Ovary (tissue), 9 donors: ENCODE measurements around the gene LRTM1. TPM values are rescaled to one million over a fixed set of nuclear protein-coding genes. Genes with fewer than 3 reads are reported as not detected.

ENCODE experiments used
- DNase-seq, 5 donors: peaks; one replicate each; pipeline ENCODE4 v3.0.0-alpha.2; 2019 to 2020
- H3K27ac ChIP-seq, 2 donors: fragments of 200-600 bp; one replicate each; pipeline versions ENCODE4 v1.5.1 to v1.8.0; 2019 to 2022
- H3K27me3 ChIP-seq: fragments of 200-600 bp; one replicate; pipeline ENCODE4 v1.8.0; 2022
- H3K36me3 ChIP-seq: fragments of 200-600 bp; sonication (generic); one replicate; pipeline ENCODE4 v1.5.1; 2019
- H3K4me1 ChIP-seq: one replicate; pipeline ENCODE4 v1.8.1; 2013; ENCODE audit warnings: mild to moderate bottlenecking, moderate library complexity; ENCODE audit not compliant: insufficient read depth
- H3K4me3 ChIP-seq: fragments of 200-600 bp; sonication (generic); one replicate; pipeline ENCODE4 v1.5.1; 2017
- H3K9me3 ChIP-seq, 2 donors: fragments of 200-600 bp in 1 of 2; sonication (generic) in 1 of 2; one replicate each; pipeline versions ENCODE4 v1.5.1 to v1.8.1; 2013 to 2019; ENCODE audit warnings: mild to moderate bottlenecking in 1 of 2, moderate library complexity in 1 of 2
- CTCF ChIP-seq, 3 donors: fragments of 450-650 bp in 2 of 3; fragments of 200-600 bp in 1 of 3; IDR thresholded peaks; one replicate each; pipeline versions ENCODE4 v1.5.1 to v1.8.0; 2016 to 2022; ENCODE audit warnings: antibody characterized with exemption in 3 of 3, mild to moderate bottlenecking in 1 of 3
- EP300 ChIP-seq: sonication (generic); formaldehyde crosslinking; IDR thresholded peaks from one replicate; pipeline ENCODE4 v1.6.1; 2017; ENCODE audit warnings: antibody characterized with exemption
- POLR2A ChIP-seq: fragments of 450-650 bp; IDR thresholded peaks from one replicate; pipeline ENCODE4 v1.6.1; 2017; ENCODE audit warnings: antibody characterized with exemption, mild to moderate bottlenecking, moderate library complexity
- WGBS, 3 donors: extraction: QIAGEN DNeasy Blood & Tissue Kit in 1 of 3; methylation state at CpG; one replicate each; pipeline versions ENCODE4 v1.1.5 to v1.1.7; 2013 to 2017; 5-methylcytosine and 5-hydroxymethylcytosine counted together
- intact Hi-C, 4 donors: fragments of 100-400 bp; cut with DNase I; formaldehyde crosslinking; loops; one replicate each; pipeline versions ENCODE4 v1.11.0 to v1.15.1; 2022 to 2023
- polyA plus RNA-seq, 2 donors: library from polyadenylated mRNA; stranded (reverse); fragments of 200-250 nt in 1 of 2; fragments of 350-450 nt in 1 of 2; fragmentation: Illumina TruSeq in 1 of 2; extraction: RNeasy Lipid Tissue Mini Kit (QIAGEN cat#74804) in 1 of 2; gene quantifications; one replicate each; pipeline ENCODE4 v1.2.3, GENCODE V29; 2013 to 2014
- total RNA-seq, 7 donors: library from RNA; depleted of rRNA in 2 of 7; stranded (reverse); fragments of >200 nt in 2 of 7; fragmentation: NEBNext Ultra II Directional in 3 of 7; extraction: Animal tissue kit (Norgen Biotek cat#: 25700) in 3 of 7; gene quantifications; one replicate each; pipeline versions ENCODE4 v1.1.0 to v1.2.4, GENCODE V29; 2016 to 2023
- donor health status: DM: no; HTN: no; CAD: no; lungs with moderate emphysema.
- donor health status: DM: no; HTN: no; CAD: no.
- donor health status: Bipolar disorder and iron deficiency.
- donor health status: DM: yes; HTN: yes; CAD: no.
- donor health status: DM: no; HTN: no; CAD: no.
- donor health status: DM: yes; HTN: yes; CAD: no.

Gene LRTM1
- total and polyA plus RNA-seq, 9 donors = not detected

GRCh38 chr3:54888162-54888561 lies 39.7 kb downstream of the LRTM1 start:
- no peaks in the 10 kb centered on the region for H3K36me3 ChIP-seq
- H3K4me1 ChIP-seq = peaks cover 4% of the 10 kb centered on the region
- 85 to 95% (median 95%) methylated on average over 9 of the region's 9 CpGs for WGBS, 3 donors
- no peak overlapping the region for H3K4me3 ChIP-seq
- intact Hi-C loops = no loop called here
- TF ChIP-seq CTCF (IDR thresholded peaks at IDR 0.05) = no peak
- no peak for TF ChIP-seq EP300
- no peak for TF ChIP-seq POLR2A
- no peak for DNase-seq
- no peak overlapping the region for H3K27ac ChIP-seq
- H3K27me3 ChIP-seq = no peaks in the 10 kb centered on the region
- H3K9me3 ChIP-seq = no peaks in the 10 kb centered on the region

GRCh38 chr3:54882129-54882833 lies 45.6 kb downstream of the LRTM1 start:
- Histone ChIP-seq H3K27ac (no peak overlapping the region), H3K36me3 (no peaks in the 10 kb centered on the region), H3K9me3 (no peaks in the 10 kb centered on the region), H3K27me3 (no peaks in the 10 kb centered on the region), H3K4me1 (peaks cover 3% of the 10 kb centered on the region), H3K4me3 (no peak overlapping the region)
- intact Hi-C loops = no loop called here
- WGBS, 3 donors = 30 to 35% (median 34%) methylated on average over 3 of the region's 3 CpGs
- no peak for DNase-seq
- TF ChIP-seq EP300 (no peak), CTCF (IDR thresholded peaks at IDR 0.05) (no peak), POLR2A (no peak)

- H3K9me3 ChIP-seq = no peaks in the 10 kb centered on the region
- H3K27me3 ChIP-seq = no peaks in the 10 kb centered on the region
- peaks cover 3% of the 10 kb centered on the region for H3K4me1 ChIP-seq
- WGBS, 3 donors = 70 to 82% (median 74%) methylated on average over 7 of the region's 7 CpGs
- no peak overlapping the region for H3K4me3 ChIP-seq
- intact Hi-C loops = loop anchor here in 1 of 4 donors (10.0 kb wide), 1 partner anchor 287 kb away; no protein-coding TSS in a partner anchor
- no peak overlapping the region for H3K27ac ChIP-seq
- TF ChIP-seq EP300 = no peak
- TF ChIP-seq CTCF (IDR thresholded peaks at IDR 0.05) = no peak
- TF ChIP-seq POLR2A = no peak
- no peaks in the 10 kb centered on the region for H3K36me3 ChIP-seq
- no peak for DNase-seq
Observed at GRCh38 chr3:54878145-54878544, 49.7 kb downstream of the LRTM1 start.

- TF ChIP-seq POLR2A (no peak), EP300 (no peak), CTCF (IDR thresholded peaks at IDR 0.05) (no peak)
- intact Hi-C loops = loop anchor here in 1 of 4 donors (10.0 kb wide), 1 partner anchor 287 kb away; no protein-coding TSS in a partner anchor
- no peak for DNase-seq
- H3K36me3 ChIP-seq = no peaks in the 10 kb centered on the region
- WGBS, 3 donors = 24 to 54% (median 48%) methylated on average over 4 of the region's 4 CpGs
- no peak overlapping the region for H3K4me3 ChIP-seq
- peaks cover 3% of the 10 kb centered on the region for H3K4me1 ChIP-seq
- H3K27ac ChIP-seq = no peak overlapping the region
- no peaks in the 10 kb centered on the region for H3K27me3 ChIP-seq
- H3K9me3 ChIP-seq = no peaks in the 10 kb centered on the region
Observed at GRCh38 chr3:54877730-54878129, 50.1 kb downstream of the LRTM1 start.
